Adrenal gland (tissue), 12 donors: ENCODE results near the gene CXCR6. TPM values are rescaled to one million over a fixed set of nuclear protein-coding genes. Genes with fewer than 3 reads are reported as not detected.

Experiments
- DNase-seq, 7 donors: peaks; one replicate each; pipeline ENCODE4 v3.0.0-alpha.2; 2019 to 2020
- H3K27ac ChIP-seq, 5 donors: fragments of 200-600 bp; sonication (generic) in 4 of 5; 1 replicate in 3 of 5; 2 replicates in 2 of 5; pipeline versions ENCODE4 v1.5.1 to v1.8.0; 2016 to 2020; ENCODE audit warnings: mild to moderate bottlenecking in 1 of 5
- H3K27me3 ChIP-seq: fragments of 200-600 bp; 2 replicates; pipeline ENCODE4 v1.8.0; 2021
- H3K36me3 ChIP-seq, 2 donors: fragments of 200-600 bp; replicated peaks in 1 of 2; 1 replicate in 1 of 2; 2 replicates in 1 of 2; pipeline versions ENCODE4 v1.5.1 to v1.8.0; 2018 to 2022
- H3K4me1 ChIP-seq, 2 donors: fragments of 200-600 bp; replicated peaks in 1 of 2; 1 replicate in 1 of 2; 2 replicates in 1 of 2; pipeline versions ENCODE4 v1.5.1 to v1.8.0; 2018 to 2021
- H3K4me3 ChIP-seq, 4 donors: fragments of 200-600 bp; sonication (generic) in 3 of 4; one replicate each; pipeline ENCODE4 v1.5.1; 2016 to 2018
- H3K9me3 ChIP-seq, 3 donors: fragments of 200-600 bp; sonication (generic) in 1 of 3; replicated peaks in 1 of 3; 1 replicate in 2 of 3; 2 replicates in 1 of 3; pipeline versions ENCODE4 v1.5.1 to v1.8.0; 2016 to 2021
- CTCF ChIP-seq, 6 experiments: fragments of 450-650 bp in 4 of 6; fragments of 200-600 bp in 2 of 6; sonication (generic) in 1 of 6; IDR thresholded peaks; 1 replicate in 5 of 6; 2 replicates in 1 of 6; pipeline versions ENCODE4 v1.5.1 to v1.8.0; 2016 to 2021; ENCODE audit warnings: antibody characterized with exemption in 6 of 6, mild to moderate bottlenecking in 2 of 6, moderate library complexity in 1 of 6
- POLR2A ChIP-seq, 2 donors: fragments of 450-650 bp; IDR thresholded peaks; one replicate each; pipeline ENCODE4 v1.6.1; 2017; ENCODE audit warnings: antibody characterized with exemption in 2 of 2, mild to moderate bottlenecking in 2 of 2, moderate library complexity in 1 of 2
- WGBS, 4 donors: extraction: QIAGEN DNeasy Blood & Tissue Kit in 2 of 4; methylation state at CpG; one replicate each; pipeline versions ENCODE4 v1.1.5 to v1.1.7; 2013 to 2017; 5-methylcytosine and 5-hydroxymethylcytosine counted together
- intact Hi-C, 2 donors: fragments of 100-400 bp; cut with DNase I; formaldehyde crosslinking; loops; one replicate each; pipeline versions ENCODE4 v1.14.1 to v1.15.0; 2022 to 2023
- polyA plus RNA-seq, 3 donors: library from polyadenylated mRNA; stranded (reverse); fragments of 200-250 nt in 2 of 3; fragments of 350-450 nt in 1 of 3; fragmentation: Illumina TruSeq in 1 of 3; extraction: RNeasy Lipid Tissue Mini Kit (QIAGEN cat#74804) in 1 of 3; gene quantifications; one replicate each; pipeline ENCODE4 v1.2.3, GENCODE V29; 2013 to 2014
- total RNA-seq, 9 donors: library from RNA; depleted of rRNA in 4 of 9; stranded (reverse); fragments of >200 nt in 4 of 9; fragments of 120-200 nt in 1 of 9; fragmentation: NEBNext Ultra II Directional in 1 of 9; extraction: Animal tissue kit (Norgen Biotek cat#: 25700) in 1 of 9; gene quantifications; one replicate each; pipeline versions ENCODE4 v1.1.0 to v1.2.4, GENCODE V29; 2013 to 2023
- donor health status: healthy with polysubstance abuse.
- donor health status: Bipolar disorder and iron deficiency.
- donor health status: DM: yes; HTN: yes; CAD: no.
- donor health status: DM: no; HTN: no; CAD: no.
- donor health status: DM: no; HTN: no; CAD: no.
- donor health status: DM: yes; HTN: yes; CAD: no.

CXCR6 gene
- total and polyA plus RNA-seq, 12 donors: 0.28 to 2.9 (median 0.54) TPM; not detected in 1

GRCh38 chr3:45974686-45975085 is 31.4 kb downstream of the CXCR6 start:
- Histone ChIP-seq H3K4me1 (peaks cover 11 to 21% of the 10 kb centered on the region in 2 donors), H3K27me3 (no peaks in the 10 kb centered on the region), H3K9me3 (no peaks in the 10 kb centered on the region), H3K36me3 (peaks cover 0 to 41% of the 10 kb centered on the region in 2 donors), H3K4me3 (no peak overlapping the region), H3K27ac (no peak overlapping the region)
- no peak for DNase-seq
- WGBS, 4 donors: 70 to 98% (median 80%) methylated on average over 4 of the region's 4 CpGs
- TF ChIP-seq POLR2A (IDR thresholded peaks at IDR 0.05) (no peak), CTCF (IDR thresholded peaks at IDR 0.05) (no peak)
- intact Hi-C loops: no loop called here

GRCh38 chr3:45975686-45976085 is 32.4 kb downstream of the CXCR6 start:
- no peaks in the 10 kb centered on the region for H3K27me3 ChIP-seq
- no peak for DNase-seq
- H3K4me3 ChIP-seq: no peak overlapping the region
- H3K36me3 ChIP-seq: peaks cover 0 to 41% of the 10 kb centered on the region in 2 donors
- 66 to 87% (median 78%) methylated on average over 5 of the region's 5 CpGs for WGBS, 4 donors
- TF ChIP-seq CTCF (IDR thresholded peaks at IDR 0.05) (no peak), POLR2A (IDR thresholded peaks at IDR 0.05) (no peak)
- no peak overlapping the region for H3K27ac ChIP-seq
- no peaks in the 10 kb centered on the region for H3K9me3 ChIP-seq
- intact Hi-C loops: no loop called here
- H3K4me1 ChIP-seq: peaks cover 11 to 21% of the 10 kb centered on the region in 2 donors

GRCh38 chr3:45976191-45977091 is 33.2 kb downstream of the CXCR6 start:
- intact Hi-C loops: no loop called here
- TF ChIP-seq POLR2A (IDR thresholded peaks at IDR 0.05): no peak
- no peak for TF ChIP-seq CTCF (IDR thresholded peaks at IDR 0.05)
- Histone ChIP-seq H3K36me3 (peaks cover 0 to 49% of the 10 kb centered on the region in 2 donors), H3K9me3 (no peaks in the 10 kb centered on the region), H3K27me3 (no peaks in the 10 kb centered on the region), H3K4me3 (no peak overlapping the region), H3K4me1 (peaks cover 11 to 24% of the 10 kb centered on the region in 2 donors), H3K27ac (no peak overlapping the region)
- DNase-seq: no peak
- 82 to 92% (median 90%) methylated on average over 6 of the region's 6 CpGs for WGBS, 4 donors

- intact Hi-C loops: no loop called here
- TF ChIP-seq CTCF (IDR thresholded peaks at IDR 0.05) (no peak), POLR2A (IDR thresholded peaks at IDR 0.05) (no peak)
- Histone ChIP-seq H3K36me3 (peaks cover 0 to 60% of the 10 kb centered on the region in 2 donors), H3K4me1 (peaks cover 0 to 12% of the 10 kb centered on the region in 2 donors), H3K9me3 (no peaks in the 10 kb centered on the region), H3K4me3 (no peak overlapping the region), H3K27me3 (no peaks in the 10 kb centered on the region), H3K27ac (no peak overlapping the region)
- 92 to 99% (median 97%) methylated on average over 5 of the region's 5 CpGs for WGBS, 4 donors
- DNase-seq: no peak
Observed at GRCh38 chr3:45978006-45978761, 34.9 kb downstream of the CXCR6 start.
